ENCODE results near the gene RNF141. TPM values are rescaled to one million over a fixed set of nuclear protein-coding genes. Genes with fewer than 3 reads are reported as not detected.

Gene RNF141
- total RNA-seq, 1 experiment from 2014 or later = 74.8 TPM

- Mint-ChIP-seq H3K4me1 (ENCODE audit: low read depth, unreplicated experiment) (no peaks in the 10 kb centered on the region), H3K4me3 (ENCODE audit: unreplicated experiment) (no peak overlapping the region), H3K27me3 (ENCODE audit: insufficient read depth, unreplicated experiment) (no peaks in the 10 kb centered on the region), H3K9me3 (ENCODE audit: unreplicated experiment) (no peaks in the 10 kb centered on the region), H3K36me3 (ENCODE audit: insufficient read depth, unreplicated experiment) (no peaks in the 10 kb centered on the region), H3K27ac (ENCODE audit: unreplicated experiment) (no peak overlapping the region)
- TF ChIP-seq CTCF (IDR thresholded peaks at IDR 0.05; ENCODE audit: insufficient read depth in 1 of 2, low read depth in 1 of 2, low read length in 1 of 2, severe bottlenecking in 1 of 2, unreplicated experiment in 1 of 2) = no peak
- BruUV-seq (replicated peaks) = no TSS peak
- Histone ChIP-seq H3K4me1 (no peaks in the 10 kb centered on the region), H3K27me3 (replicated peaks; ENCODE audit: control insufficient read depth, insufficient read depth, low read length) (no peaks in the 10 kb centered on the region), H3K9me3 (no peaks in the 10 kb centered on the region), H3K4me3 (ENCODE audit: low read depth, low read length) (no peak overlapping the region), H3K36me3 (ENCODE audit: control insufficient read depth, insufficient read depth, low read length) (no peaks in the 10 kb centered on the region)
- CTCF ChIA-PET = no interaction called here
- DNase-seq = no peak
- intact Hi-C loops (cut with micrococcal nuclease; ENCODE audit: unreplicated experiment) = no loop called here
- POLR2A ChIA-PET = no interaction called here
Measured at GRCh38 chr11:10502770-10503169, 38.2 kb downstream of the RNF141 start.

GRCh38 chr11:10502065-10502680 is 38.8 kb downstream of the RNF141 start:
- ChIA-PET POLR2A (no interaction called here), CTCF (no interaction called here)
- Mint-ChIP-seq H3K27ac (ENCODE audit: unreplicated experiment) (no peak overlapping the region), H3K4me1 (ENCODE audit: low read depth, unreplicated experiment) (no peaks in the 10 kb centered on the region), H3K4me3 (ENCODE audit: unreplicated experiment) (no peak overlapping the region), H3K9me3 (ENCODE audit: unreplicated experiment) (no peaks in the 10 kb centered on the region), H3K27me3 (ENCODE audit: insufficient read depth, unreplicated experiment) (no peaks in the 10 kb centered on the region), H3K36me3 (ENCODE audit: insufficient read depth, unreplicated experiment) (no peaks in the 10 kb centered on the region)
- intact Hi-C loops (cut with micrococcal nuclease; ENCODE audit: unreplicated experiment) = no loop called here
- no peaks in the 10 kb centered on the region for H3K27me3 ChIP-seq (replicated peaks; ENCODE audit: control insufficient read depth, insufficient read depth, low read length)
- no TSS peak for BruUV-seq (replicated peaks)
- H3K9me3 ChIP-seq = no peaks in the 10 kb centered on the region
- no peak for TF ChIP-seq CTCF (IDR thresholded peaks at IDR 0.05; ENCODE audit: insufficient read depth in 1 of 2, low read depth in 1 of 2, low read length in 1 of 2, severe bottlenecking in 1 of 2, unreplicated experiment in 1 of 2)
- no peak overlapping the region for H3K4me3 ChIP-seq (ENCODE audit: low read depth, low read length)
- H3K4me1 ChIP-seq = no peaks in the 10 kb centered on the region
- DNase-seq = no peak
- H3K36me3 ChIP-seq (ENCODE audit: control insufficient read depth, insufficient read depth, low read length) = no peaks in the 10 kb centered on the region

GRCh38 chr11:10500757-10501684 is 40.0 kb downstream of the RNF141 start:
- no peaks in the 10 kb centered on the region for H3K27me3 ChIP-seq (replicated peaks; ENCODE audit: control insufficient read depth, insufficient read depth, low read length)
- Mint-ChIP-seq H3K4me3 (ENCODE audit: unreplicated experiment) (no peak overlapping the region), H3K27ac (ENCODE audit: unreplicated experiment) (no peak overlapping the region), H3K4me1 (ENCODE audit: low read depth, unreplicated experiment) (no peaks in the 10 kb centered on the region), H3K27me3 (ENCODE audit: insufficient read depth, unreplicated experiment) (no peaks in the 10 kb centered on the region), H3K36me3 (ENCODE audit: insufficient read depth, unreplicated experiment) (no peaks in the 10 kb centered on the region), H3K9me3 (ENCODE audit: unreplicated experiment) (no peaks in the 10 kb centered on the region)
- H3K4me3 ChIP-seq (ENCODE audit: low read depth, low read length) = no peak overlapping the region
- H3K36me3 ChIP-seq (ENCODE audit: control insufficient read depth, insufficient read depth, low read length) = no peaks in the 10 kb centered on the region
- BruUV-seq (replicated peaks) = no TSS peak
- no peaks in the 10 kb centered on the region for H3K4me1 ChIP-seq
- intact Hi-C loops (cut with micrococcal nuclease; ENCODE audit: unreplicated experiment) = no loop called here
- H3K9me3 ChIP-seq = no peaks in the 10 kb centered on the region
- DNase-seq = no peak
- TF ChIP-seq CTCF (IDR thresholded peaks at IDR 0.05; ENCODE audit: insufficient read depth in 1 of 2, low read depth in 1 of 2, low read length in 1 of 2, severe bottlenecking in 1 of 2, unreplicated experiment in 1 of 2) = no peak
- ChIA-PET POLR2A (no interaction called here), CTCF (no interaction called here)

Measured in Caco-2 (cell line).